GM19035 (cell line): Measurements from ENCODE around the gene CSF2.

ENCODE experiments used
- ATAC-seq: cut with Tn5 transposase; IDR thresholded peaks from one replicate; pipeline ENCODE4 v1.9.1; 2021; ENCODE audit not compliant: unreplicated experiment

The CSF2 gene

DNA sequence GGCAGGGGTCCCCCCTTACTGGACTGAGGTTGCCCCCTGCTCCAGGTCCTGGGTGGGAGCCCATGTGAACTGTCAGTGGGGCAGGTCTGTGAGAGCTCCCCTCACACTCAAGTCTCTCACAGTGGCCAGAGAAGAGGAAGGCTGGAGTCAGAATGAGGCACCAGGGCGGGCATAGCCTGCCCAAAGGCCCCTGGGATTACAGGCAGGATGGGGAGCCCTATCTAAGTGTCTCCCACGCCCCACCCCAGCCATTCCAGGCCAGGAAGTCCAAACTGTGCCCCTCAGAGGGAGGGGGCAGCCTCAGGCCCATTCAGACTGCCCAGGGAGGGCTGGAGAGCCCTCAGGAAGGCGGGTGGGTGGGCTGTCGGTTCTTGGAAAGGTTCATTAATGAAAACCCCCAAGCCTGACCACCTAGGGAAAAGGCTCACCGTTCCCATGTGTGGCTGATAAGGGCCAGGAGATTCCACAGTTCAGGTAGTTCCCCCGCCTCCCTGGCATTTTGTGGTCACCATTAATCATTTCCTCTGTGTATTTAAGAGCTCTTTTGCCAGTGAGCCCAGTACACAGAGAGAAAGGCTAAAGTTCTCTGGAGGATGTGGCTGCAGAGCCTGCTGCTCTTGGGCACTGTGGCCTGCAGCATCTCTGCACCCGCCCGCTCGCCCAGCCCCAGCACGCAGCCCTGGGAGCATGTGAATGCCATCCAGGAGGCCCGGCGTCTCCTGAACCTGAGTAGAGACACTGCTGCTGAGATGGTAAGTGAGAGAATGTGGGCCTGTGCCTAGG is at the start of gene CSF2:
CSF2 (plus strand) TSS at position 559 of the 783 bp plus-strand sequence; CDS start at position 594, 35 bp downstream.
- ATAC-seq, result no peak

DNA sequence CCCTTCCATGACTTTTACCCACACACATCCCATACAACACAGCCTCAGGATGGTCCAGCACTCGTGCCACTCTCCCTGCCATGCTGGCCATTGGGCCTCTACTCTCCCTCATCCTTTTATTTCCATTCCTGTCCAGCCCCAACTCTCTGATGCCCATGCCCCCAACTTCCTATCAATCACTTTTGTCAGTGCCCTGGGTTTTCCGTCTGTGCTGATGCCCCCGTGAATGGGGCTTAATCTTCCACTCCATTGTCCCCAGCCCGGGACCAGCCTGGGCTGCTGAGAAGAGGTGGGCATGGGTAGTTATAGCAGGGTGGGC is 49.5 kb upstream of the CSF2 start:
- ATAC-seq, result no peak

GRCh38 chr5:132024789-132025402 is 48.7 kb upstream of the CSF2 start:
- ATAC-seq, result no peak

GRCh38 chr5:132025403-132025971 is 48.1 kb upstream of the CSF2 start:
- no peak for ATAC-seq

GRCh38 chr5:132026516-132027008 is 47.0 kb upstream of the CSF2 start:
- no peak for ATAC-seq

GRCh38 chr5:132027027-132027426 is 46.6 kb upstream of the CSF2 start:
- no peak for ATAC-seq

DNA sequence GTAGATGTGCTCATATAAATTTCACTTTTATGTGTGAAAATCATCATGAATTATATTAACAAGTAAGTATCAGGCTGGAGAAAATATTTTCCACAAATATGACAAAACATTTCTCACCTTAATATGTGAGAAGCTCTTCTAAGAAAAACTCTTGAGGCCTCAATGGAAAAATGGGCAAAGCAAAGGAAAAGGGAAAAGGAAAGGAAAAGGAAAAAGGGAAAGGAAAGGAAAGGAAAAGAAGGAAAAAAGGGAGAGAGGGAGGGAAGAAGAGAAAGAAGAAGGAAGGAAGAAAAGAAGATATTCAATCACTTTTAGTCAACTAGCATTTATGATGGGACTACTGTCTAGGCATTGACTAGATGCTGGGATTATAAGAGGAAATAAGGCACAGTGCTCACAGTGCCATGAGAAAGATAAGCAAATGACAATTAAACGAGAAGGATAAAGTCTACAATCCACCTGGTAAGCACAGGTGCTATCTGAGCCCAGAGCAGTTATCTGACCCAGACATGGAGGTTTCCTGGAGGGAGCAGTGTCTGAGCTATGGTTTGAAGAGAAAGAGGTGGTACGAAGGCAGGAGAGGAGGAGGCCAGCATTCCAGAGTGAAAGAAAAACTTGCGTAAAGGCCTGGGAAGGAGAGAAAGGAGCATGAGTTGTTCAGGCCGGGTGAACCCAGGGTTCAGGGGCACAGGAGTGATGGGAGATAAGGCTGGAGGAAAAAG is 43.8 kb upstream of the CSF2 start:
- no peak for ATAC-seq

GRCh38 chr5:132030610-132031009 is 43.0 kb upstream of the CSF2 start:
- no peak for ATAC-seq

DNA sequence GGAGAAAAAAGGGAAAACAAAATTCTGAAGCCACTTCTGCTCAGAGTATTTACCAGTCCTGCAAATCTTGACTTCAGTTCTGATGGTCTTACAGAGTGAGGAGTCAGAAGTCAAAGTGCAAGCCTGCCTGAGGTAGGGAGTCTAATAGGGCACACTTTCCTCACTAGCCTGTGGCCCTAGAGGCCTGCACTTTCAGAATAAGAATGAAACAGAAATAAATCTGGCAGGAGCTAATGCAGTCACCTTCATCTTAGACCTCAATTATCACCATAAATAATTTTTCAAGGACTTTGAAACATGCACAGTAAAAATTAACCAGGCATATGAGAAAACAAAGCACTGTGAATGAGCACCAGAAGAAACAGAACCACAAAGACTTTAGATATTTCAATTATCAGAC is 41.4 kb upstream of the CSF2 start:
- ATAC-seq, result no peak

DNA sequence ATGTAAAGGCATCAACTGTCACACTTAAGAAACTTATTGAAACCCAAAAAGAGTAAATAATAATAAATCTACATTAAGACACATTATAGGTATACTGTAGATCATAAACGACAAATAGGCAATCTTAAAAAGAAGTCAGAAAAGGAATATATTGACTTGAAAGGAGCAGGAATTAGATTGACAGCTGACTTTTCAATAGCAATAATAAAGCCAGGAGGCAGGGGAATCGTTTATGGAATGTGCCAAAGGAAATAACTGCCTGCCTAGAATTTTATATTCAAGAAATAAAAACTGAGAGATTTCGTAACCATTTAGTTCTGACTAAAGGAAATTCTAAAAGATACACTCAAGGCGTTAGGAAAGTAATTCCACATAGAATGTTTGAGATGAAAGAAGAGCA is 40.5 kb upstream of the CSF2 start:
- no peak for ATAC-seq

DNA sequence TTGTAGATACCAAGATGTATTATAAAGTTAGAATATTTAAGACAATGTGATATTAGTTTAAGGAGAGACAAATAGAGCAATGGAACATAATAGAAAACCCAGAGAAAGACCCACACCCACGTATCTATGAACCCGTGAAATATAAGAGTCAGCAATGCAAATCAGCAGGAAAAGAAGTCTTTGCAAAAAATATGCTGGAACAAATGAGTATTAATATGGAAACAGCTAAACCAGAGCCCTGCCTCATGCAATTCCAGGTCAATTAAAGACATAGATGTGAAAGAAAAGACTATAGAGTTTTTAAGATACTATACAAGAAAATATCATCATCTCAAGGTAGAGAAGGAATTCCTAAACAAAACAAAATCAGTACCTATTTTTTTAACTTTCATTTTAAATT is 36.2 kb upstream of the CSF2 start:
- no peak for ATAC-seq

GRCh38 chr5:132044207-132044606 is 29.4 kb upstream of the CSF2 start:
- ATAC-seq, result no peak

DNA sequence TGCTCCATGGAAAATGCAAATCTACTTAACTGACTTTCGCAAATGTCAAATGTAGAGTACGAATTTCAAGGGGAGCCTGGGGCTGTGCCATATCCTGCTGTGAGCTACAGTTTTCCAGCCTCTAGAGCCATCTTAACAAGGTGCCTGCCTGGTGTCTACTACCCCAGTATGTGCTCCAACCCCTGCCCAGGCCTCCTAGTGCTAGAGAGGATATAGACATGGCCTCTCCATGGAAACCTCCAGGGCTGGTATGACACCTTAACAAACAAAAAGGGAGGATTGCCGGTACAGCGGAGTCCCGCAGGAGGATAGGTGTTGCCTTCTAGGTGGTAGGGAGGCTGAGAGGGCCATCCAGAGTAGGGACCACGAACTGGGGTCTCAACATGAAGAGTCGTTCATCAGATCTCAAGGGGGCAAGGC is 26.7 kb upstream of the CSF2 start:
- no peak for ATAC-seq

GRCh38 chr5:132049093-132049492 is 24.5 kb upstream of the CSF2 start:
- no peak for ATAC-seq

DNA sequence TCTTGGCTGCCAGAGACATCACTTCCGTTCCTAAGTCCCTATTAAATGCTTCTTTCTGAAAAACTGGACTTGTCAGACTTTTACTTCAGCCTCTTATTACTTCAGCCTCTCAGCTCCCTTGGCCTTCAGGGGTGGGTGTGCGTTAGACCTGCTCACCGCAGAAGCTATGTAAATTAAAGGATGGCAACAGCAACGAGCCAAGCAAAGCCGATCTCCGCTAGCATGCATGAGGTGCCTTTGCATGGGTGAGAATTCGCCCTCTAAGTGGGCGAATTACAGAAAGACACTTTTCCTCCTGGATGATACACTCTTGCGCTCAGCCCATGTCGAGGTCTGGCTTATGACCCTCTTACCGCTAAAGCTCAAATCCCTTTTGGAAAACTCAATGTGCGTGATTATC is 24.0 kb upstream of the CSF2 start:
- ATAC-seq, result no peak

DNA sequence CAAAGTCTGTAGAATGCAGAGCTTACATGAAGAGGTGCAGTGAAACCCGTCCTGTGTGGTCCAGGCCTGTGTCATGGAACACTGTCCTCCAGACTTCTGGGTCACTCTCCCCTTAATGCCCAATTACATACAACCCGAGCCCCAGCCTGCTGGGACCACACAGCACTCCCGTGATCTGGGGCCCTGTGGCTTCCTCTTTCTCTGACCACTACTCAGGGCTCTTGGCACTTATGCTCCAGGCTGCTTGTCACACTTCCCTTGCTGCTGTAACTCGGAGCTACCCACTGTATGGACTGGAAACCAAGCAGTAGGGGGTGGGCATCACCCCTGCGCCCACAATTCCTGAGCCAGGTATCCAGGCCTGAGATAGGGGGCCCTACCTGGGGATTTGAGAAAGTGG is 23.5 kb upstream of the CSF2 start:
- ATAC-seq, result no peak

DNA sequence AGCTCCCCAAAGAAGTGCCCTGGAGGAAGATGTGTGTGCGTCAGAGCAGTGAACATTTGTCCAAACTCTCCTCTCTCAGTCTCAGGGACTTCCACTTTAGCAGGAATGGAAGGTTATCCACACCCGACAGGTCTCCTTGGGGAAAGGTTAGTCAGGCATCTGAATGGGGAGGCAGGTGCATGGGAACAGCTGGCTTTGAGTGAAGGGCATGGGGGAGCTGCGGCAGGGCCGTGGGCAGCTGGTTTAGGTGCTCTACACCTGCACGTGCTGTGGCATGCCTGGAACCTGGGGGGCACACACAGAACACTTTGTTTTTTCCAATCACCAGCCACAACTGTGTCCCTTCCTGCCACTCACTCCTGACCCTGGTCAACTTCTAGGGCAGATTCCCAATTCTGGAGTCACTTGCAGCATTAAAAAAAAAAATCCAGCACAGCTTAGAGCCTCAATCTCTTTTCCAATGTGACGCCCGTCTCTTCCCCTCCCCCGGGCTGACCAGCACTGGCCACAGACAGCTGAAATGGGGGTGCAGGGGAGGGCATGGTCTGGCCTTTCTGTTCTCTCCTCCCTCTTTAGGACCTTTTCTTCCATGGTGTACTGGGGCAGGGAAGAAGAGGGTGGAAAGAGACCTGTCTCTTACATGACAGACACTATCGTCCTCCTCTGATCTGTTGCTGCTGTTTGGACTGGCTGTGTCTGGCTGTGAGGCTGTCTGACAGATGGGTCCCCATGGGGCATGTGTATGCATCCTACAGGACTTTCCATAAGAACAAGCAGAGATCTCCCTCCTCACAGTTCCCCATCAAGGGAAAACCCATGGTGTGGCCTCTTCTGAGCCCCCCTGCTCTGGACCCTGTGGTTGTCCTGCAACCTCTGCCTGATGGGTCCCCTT is 22.7 kb upstream of the CSF2 start:
- ATAC-seq, result no peak

DNA sequence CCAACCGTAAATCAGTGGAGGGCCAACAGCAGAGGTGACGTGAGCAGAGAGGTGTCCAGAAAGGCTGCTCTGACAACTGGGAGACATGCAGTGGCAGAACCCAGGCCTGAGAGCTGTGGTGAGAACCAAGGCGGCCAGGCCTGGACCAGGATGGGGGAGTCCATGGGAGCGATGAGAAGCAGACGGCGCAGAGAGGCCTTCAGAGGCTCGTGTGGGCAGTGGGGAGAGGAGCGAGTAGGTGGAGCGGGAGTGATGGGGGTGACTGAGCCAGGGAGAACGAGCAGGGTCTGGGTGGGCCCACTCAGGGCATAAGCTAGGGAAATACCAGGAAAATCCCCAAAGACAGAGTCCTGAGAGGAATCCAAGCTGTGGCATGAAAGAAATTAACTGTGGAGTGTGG is 21.1 kb upstream of the CSF2 start:
- no peak for ATAC-seq

- no peak for ATAC-seq
Measured at GRCh38 chr5:132053483-132053882, 20.1 kb upstream of the CSF2 start.

GRCh38 chr5:132054031-132054696 is 19.4 kb upstream of the CSF2 start:
- no peak for ATAC-seq
